SK-N-MC (cell line): ENCODE measurements around the gene LYRM4.

Experiments used
- EZH2 ChIP-seq: fragments of 200-600 bp; sonication (generic); IDR thresholded peaks from one replicate; pipeline ENCODE4 v1.6.1; 2017; ENCODE audit warnings: antibody characterized with exemption
- FOXP2 ChIP-seq: optimal IDR thresholded peaks from 2 replicates; pipeline ENCODE3; 2011; ENCODE audit warnings: mild to moderate bottlenecking, moderate library complexity; ENCODE audit not compliant: insufficient read depth; ENCODE audit errors: extremely low read length, control extremely low read depth
- POLR2AphosphoS5 ChIP-seq: IDR thresholded peaks from 2 replicates; pipeline ENCODE4 v1.6.1; 2012; ENCODE audit warnings: mild to moderate bottlenecking, low read depth, low read length, borderline replicate concordance

DNA sequence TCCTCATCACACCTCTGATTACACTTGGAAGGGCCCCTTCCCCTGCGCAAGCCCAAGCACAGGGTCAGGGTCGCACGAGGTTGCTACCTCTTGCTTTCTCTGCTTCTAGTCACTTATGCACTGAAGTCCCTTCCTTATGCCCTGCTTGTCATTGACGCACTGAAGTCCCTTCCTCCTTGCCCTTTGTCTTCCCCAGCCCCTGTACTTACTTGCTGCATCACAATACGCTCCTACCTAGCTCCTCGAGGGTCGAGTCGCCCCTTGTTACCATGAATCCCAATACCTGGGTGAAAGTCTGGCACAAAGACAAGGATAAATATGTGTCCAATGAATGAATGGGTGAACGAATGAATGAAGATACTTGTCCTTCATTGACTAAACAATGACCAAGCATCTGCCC lies 75.9 kb downstream of the LYRM4 start:
- TF ChIP-seq EZH2 (no peak), FOXP2 (no peak), POLR2AphosphoS5 (no peak)
